HG02798 (cell line): ENCODE results near the gene CERS4.
"Not testable (repeated sequence)": the region's sequence is repeated elsewhere in the genome, so short reads cannot be mapped to it uniquely, and the experiment has no call there.

ENCODE experiments used
- ATAC-seq: cut with Tn5 transposase; IDR thresholded peaks from one replicate; pipeline ENCODE4 v1.9.1; 2021; ENCODE audit warnings: mild to moderate bottlenecking; ENCODE audit not compliant: unreplicated experiment, poor library complexity

CERS4 gene

DNA sequence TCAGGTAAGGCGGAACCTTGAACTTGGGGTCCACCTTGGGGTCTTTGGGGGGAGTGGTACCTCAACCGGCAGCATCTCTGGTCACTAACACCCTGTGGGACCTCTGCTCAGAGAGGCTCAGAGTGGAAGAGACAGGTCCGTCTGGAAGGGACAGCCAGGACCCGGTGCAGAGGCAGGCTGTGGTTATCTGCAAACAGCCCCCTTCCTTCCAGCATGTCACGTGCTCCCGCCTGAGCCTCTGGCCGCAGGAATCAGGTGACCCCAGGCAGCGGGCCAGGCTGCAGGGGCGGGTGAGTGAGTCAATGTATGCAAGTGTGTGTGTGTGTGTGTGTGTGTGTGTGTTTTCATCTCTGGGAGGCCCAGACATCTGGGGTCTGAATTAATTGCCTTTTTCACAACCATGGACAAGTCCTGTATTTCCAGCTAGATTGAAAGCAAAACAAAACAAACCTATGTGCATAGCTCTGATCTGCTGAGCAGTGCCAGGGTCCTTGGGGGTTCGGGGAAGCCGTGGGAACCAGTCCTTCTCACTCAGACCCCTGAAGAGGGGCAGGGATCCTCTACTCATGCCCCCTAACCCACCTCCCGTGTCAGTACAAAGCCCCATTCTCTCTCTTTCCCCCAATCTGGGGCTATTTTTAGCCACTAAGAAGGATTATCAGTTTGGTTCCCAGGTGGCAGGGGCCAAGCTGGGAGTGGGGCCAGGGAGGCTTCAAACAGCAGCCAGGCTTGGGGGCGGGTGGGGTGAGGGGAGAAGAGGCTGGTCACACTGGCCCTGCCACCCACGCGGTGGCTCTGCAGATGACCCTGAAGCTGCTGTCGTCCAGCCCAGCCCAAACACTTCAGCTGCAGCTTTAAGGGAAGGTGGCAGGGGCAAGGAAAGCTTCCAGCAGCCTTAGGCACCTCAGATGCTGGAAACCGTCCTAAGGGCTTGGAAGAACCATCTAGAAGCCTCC is 31.4 kb downstream of the CERS4 start:
- no peak for ATAC-seq

DNA sequence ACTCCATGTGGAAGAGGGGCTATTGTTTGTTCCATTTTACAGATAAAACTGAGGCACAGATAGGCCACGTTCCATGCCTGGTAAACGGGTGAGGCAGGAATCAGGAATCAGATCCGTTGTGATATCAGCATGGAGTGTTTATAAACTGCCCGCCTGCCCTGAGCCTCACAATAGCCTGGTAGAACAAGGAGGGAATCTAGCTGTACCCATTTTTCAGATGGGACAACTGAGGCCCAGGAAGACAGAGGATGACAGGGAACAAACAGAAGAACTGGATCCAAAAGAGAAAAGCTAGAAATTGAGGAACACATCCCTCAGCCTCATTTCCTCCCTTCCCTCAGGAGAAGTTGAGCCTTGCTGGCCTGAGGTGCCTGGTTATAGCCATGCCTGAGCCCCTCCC is 32.5 kb downstream of the CERS4 start:
- no peak for ATAC-seq

DNA sequence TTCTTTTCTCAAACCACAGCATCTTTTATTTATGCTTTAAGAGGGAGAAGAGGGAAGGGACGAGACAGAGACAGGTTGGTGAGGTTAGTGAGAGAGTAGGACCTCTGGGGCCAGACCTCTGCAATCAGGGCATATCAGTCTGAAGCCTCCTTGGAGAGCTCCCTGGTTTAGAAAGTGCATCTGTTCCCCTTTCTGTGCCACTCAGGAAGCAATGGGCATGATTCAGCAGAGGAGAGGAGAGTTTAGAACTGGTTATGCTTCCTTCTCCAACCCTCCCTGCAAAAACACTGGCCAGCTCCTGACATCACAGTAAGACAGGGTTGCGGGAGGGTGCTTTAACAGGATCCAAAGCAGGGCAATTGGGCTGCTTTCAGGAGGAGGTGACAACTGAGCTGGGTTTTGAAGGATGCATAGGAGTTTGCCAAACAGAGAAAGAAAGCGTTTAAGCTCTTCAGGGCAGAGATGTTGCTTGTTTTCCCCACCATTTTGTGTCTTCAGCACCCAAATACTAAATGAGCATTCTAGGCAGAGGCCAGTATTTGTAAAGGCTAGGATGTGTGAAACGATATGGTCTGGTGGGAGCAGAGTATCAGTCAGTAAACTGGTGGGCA is 33.1 kb downstream of the CERS4 start:
- no peak for ATAC-seq

DNA sequence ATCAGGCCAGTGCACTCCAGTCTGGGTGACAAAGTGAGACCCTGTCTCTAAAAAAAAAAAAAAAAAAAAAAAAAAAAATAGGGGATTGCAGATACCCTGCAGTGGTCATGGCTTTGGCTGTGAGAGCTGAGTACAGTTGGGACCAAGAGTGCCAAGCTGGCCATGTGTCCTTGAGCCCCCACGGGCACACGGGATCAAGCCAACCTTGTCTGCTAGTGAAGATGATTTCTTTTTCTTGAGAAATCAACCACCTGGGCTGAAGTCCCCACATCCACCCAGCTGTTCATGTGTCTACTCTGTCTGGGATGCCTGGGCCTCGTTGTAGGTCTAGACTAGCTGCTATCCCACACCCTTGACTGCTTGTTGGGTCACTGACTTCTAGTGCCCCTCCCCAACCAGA is 34.0 kb downstream of the CERS4 start:
- no peak for ATAC-seq

DNA sequence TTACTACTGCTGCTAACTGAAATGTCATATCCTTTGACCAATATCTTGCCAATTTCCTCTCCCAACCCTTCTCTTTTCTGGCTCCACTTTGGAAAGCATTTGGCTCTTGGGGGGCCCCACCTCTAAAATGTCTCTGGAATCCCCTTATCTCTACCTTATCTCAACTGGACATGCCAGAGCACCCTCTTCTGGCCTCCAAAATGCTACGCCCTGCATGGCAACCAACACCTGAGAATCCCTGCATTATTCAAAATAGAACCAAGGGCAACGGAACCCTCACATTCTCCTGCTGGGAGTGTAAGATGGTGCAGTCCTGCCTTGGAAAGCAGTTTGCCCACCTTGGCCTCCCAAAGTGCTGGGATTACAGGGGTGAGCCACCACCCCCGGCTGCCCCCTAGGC is 35.3 kb downstream of the CERS4 start:
- ATAC-seq, result no peak

DNA sequence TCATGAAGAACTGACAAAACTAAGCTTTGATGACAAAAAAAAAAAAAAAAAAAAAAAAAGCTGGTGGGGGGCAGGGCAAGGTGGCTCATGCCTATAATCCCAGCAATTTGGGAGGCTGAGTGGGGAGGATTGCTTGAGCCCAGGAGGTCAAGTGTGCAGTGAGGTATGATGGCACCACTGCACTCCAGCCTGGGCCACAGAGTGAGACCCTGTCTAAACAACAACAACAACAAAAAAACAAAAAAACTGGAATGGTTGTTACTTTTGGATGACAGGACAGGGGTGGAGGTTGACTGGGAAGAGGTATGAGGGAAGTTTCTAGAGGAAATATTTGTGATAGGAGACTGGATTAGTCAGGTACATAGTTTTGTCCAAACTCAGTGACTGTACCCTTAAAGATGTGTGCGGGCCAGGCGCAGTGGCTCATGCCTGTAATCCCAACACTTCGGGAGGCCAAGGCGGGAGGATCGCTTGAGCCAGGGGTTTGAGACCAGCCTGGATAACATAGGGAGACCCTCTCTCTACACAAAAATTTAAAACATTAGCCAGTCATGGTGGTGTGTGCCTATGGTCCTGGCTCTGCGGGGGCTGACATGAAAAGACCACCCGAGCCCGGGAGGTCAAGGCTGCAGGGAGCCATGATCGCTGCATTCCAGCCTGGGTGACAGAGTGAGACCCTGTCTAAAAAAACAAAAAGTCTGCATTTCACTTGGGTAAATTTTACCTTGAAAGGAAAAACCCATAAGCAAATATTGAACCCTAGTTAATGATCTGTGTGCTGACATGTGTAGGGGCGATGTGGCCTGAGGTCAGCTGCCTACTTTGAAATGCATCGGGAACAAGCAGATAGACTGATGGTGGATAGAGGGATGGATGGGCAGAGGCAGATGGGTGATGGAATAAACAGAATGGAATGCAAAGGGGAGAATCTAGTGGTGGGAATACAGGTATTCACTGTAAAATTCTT is 37.0 kb downstream of the CERS4 start:
- no peak for ATAC-seq

DNA sequence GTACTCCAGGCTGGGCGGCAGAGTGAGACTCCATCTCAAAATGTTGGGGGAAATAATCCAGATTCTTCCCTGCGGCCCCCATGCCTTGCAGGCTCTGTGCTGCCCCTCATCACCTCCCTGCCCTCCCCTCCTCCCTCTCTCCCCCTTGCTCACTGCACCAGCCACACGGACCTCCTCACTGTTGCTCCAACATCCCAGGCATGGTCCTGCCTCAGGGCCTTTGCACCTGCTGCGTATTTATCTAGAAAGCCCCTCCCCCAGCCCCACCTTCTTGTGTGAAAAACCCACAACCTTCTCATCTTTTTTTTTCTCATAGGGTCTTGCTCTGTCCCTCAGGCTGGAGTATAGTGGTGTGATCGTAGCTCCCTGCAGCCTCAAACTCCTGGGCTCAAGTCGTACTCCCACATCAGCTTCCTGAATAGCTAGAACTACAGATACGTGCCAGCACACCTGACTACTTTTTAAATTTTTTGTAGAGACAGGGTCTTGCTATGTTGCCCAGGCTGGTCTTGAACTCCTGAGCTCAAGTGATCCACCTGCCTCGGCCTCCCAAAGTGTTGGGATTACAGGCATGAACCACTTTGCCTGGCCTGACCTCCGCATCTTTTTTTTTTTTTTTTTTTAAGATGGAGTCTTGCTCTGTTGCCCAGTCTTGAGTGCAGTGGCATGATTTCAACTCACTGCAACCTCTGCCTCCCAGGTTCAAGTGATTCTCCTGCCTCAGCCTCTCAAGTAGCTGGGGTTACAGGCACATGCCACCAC is 38.1 kb downstream of the CERS4 start:
- ATAC-seq, result not testable (repeated sequence)

DNA sequence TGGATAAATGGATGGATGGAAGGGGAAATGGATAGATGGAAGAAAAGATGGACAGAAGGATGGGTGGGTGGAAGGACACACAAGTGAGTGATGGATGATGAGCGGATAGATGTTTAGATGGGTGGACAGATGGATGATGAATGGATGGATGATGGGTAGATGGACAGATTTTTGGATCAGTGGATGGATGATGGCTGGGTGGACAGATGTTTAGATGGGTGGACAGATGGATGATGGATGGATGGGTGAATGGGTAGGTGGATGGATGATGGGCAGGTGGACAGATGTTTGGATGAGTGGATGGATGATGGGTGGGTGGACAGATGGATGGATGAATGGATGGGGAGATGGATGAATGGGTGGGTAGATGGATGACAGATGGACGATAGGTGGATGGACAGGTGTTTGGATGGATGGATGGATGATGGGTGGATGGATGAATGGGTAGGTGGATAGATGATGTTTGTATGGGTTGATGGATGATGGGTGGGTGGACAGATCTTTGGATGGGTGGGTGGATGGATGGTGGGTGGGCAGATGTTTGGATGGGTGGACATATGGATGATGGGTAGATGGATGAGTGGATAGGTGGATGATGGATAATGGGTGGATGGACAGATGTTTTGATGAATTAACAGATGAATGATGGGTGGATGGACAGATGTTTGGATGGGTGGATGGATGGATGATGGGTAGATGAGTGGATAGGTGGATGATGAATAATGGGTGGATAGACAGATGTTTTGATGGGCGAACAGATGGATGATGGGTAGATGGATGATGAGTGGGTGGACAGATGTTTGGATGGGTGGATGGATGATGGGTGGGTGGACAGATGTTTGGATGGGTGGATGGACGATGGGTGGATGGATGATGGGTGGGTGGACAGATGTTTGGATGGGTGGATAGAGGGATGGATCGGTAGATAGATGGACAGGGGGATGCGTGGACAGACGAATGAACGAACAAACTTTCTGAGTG is 39.5 kb downstream of the CERS4 start:
- no peak for ATAC-seq

DNA sequence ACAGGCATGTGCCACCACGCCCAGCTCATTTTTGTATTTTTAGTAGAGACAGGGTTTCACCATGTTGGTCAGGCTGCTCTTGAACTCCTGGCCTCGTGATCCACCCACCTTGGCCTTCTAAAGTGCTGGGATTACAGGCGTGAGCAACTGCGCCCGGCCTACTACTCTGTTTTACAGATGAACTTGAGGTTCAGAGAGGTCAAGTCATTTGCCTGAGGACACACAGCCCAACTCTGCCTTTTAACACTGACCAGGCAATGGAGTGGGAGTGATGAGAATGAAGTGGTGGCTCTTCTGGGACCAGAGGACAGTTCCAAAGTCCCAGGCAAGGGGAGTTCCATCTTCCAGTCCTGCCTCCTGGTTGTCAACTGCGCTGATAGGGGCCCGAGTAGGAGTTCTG is 41.4 kb downstream of the CERS4 start:
- no peak for ATAC-seq

DNA sequence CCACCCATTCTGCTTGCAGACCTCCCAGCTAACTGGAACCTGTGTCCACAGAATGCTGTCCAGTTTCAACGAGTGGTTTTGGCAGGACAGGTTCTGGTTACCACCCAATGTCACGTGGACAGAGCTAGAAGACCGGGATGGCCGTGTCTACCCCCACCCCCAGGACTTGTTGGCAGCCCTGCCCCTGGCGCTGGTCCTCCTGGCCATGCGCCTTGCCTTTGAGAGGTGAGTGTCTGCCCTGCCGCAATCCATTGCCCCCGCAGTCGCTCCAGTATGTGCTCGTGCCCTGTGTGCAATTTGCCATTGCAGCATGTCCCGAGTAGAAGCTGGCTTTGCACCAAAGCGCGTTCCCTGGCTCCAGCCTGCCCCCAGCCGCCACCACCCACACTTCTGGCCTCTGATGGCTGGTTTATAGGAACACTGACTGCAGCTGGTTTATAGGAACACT is 41.9 kb downstream of the CERS4 start:
- ATAC-seq, result no peak

DNA sequence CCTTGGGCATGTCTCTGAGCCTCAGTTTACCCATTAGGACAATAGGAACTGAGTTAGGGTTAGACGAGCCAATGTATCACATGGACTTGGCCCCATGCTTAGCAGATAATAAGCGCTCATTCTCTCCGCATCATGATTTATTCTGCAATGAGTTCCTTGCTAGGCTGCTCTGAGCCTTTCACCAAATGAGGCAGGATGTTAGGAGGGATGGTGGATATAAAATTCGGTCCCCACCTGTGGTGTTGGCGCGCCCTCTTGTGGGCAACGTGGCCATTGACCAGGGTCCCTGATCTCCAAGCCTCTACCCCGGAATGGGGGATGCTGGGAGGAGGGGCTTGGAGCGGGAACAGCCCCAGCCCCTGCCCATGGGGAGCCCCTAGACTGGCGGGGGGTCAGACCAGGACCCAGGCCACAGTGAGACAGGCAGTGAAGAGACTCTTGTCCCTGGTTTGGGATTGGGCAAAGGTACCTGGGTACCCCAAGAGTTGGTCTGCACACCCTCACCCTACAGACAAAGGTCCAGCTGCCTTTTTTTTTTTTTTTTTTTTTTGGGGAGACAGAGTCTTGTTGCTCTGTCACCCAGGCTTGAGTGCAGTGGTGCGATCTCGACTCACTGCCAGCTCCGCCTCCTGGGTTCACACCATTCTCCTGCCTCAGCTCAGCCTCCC is 43.9 kb downstream of the CERS4 start:
- ATAC-seq, result no peak

DNA sequence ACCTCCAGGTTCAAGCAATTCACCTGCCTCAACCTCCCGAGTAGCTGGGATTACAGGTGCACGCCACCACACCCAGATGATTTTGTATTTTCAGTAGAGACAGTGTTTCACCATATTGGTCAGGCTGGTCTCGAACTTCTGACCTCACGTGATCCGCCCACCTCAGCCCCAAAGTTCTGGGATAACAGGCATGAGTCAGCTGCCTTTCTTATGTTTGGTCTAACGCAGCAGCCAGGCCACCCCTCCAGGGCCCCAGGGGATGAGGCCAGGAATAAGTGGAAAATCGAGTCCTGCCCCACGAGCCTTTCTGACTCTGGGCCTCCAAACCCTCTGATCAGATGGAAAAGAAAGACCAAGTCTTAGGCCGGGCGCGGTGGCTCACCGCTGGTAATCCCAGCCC is 44.5 kb downstream of the CERS4 start:
- no peak for ATAC-seq

DNA sequence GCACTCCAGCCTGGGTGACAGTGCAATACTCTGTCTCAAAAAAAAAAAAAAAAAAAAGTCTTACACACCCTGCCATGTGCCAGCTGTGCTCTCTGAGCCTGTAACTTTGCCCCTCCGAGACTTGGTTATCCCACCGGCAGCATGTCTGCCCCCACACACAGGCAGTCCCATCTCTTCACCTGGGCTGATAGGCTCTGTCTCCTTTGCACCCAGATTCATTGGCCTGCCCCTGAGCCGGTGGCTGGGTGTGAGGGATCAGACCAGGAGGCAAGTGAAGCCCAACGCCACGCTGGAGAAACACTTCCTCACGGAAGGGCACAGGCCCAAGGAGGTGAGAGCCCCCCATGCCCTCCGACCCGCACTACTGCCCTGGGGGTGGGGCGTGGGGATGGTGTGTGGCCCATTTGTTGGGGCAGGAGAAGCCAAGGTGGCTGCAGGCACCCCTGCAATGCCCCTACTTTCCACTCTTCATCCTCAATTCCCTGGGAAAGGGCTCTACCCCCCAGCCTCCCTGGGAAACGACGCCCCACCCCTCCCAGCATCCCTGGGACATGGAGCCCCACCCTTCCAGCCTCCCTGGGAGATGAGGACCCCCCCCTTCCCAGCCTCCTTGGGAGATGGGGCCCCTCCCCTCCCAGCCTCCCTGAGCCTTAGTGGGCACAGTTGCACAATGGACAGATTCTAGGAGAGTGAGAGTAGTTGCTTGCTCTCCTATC is 45.3 kb downstream of the CERS4 start:
- ATAC-seq, result no peak

DNA sequence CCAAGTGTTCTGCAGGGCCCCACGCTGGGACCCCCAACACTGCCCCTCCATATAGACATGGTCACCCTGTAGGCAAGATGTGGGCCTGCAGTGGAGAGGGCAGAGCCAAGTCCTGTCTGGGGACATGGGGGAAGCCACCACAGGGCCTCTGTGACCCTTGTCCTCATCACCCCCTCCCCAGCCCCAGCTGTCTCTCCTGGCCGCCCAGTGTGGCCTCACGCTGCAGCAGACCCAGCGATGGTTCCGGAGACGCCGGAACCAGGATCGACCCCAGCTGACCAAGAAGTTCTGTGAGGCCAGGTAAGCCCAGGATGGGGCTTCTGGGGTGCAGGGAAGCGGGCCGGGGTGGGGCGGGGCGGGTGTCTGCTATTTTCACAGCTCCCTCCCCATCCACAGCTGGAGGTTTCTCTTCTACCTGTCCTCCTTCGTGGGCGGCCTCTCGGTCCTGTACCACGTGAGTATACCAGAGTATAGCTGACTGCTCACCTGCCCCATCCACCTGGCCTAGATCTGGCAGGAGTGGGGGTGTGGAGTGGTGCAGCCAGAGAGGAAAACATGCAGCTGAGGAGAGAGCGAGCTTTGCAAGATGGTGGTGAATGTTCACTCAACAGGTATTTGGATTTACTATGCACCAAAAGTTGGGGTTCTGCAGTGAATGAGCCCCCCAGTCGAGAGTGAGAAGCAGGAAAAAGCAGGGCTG is 46.4 kb downstream of the CERS4 start:
- no peak for ATAC-seq

DNA sequence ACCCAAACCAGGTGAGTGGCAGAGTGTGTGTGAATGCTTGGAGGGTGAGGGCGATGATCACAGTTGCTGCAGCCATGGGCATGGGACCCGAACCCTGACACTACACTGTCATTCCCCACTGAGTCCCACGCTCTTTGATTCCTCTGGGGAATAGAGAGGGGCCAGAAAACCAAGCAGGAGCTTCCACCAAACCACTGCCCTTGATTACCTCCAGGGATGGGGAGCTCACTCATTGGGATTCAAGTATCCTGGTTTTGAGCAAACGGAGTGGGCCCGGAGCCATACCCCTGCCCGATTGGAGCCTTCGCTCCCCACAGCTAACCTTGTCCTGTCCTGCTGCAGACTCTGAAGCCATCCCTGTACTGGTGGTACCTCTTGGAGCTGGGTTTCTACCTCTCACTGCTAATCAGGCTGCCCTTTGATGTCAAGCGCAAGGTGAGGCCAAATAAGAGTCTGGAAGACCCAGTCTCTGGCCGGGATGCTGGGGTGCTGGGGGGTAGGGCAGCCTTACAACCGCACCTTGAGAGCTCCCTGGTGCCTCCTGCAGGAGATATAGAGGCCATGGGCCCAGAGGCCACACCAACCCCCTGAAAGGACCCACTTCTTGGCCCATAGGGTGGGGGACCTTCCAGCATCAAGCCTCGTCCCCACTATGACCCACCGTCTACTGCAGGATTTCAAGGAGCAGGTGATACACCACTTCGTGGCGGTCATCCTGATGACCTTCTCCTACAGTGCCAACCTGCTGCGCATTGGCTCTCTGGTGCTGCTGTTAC is 47.3 kb downstream of the CERS4 start:
- no peak for ATAC-seq

DNA sequence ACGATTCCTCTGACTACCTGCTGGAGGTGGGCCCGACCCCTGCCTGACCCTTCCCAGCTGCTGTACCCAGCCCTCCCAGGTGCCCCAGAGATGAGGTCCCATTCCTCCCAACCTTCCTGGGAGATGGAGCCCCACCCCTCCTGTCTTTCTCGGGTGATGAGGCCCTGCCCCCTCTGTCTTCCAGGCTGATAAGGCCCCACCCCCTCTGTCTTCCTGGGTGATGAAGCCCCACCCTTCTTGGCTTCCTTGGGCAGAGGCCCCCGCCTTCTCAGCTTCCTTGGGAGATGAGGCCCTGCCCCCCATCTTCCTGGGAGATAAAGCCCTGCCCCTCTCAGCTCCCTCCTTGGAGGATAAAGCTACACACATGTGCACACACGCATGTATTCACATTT is 47.9 kb downstream of the CERS4 start:
- no peak for ATAC-seq
